BJ (cell line): ENCODE data around the gene ZNF484. TPM values are rescaled to one million over a fixed set of nuclear protein-coding genes. Genes with fewer than 3 reads are reported as not detected.
"Not testable (repeated sequence)": the region's sequence is repeated elsewhere in the genome, so short reads cannot be mapped to it uniquely, and the experiment has no call there.

Experiments used
- CTCF ChIA-PET: fragments of 350-600 bp; formaldehyde crosslinking; extraction: SDS; loops from one replicate; lab custom pipeline; 2021; ENCODE audit warnings: antibody characterized with exemption, inconsistent platforms; lab: Yijun Ruan, JAX
- POLR2A ChIA-PET: fragments of 300-600 bp; sonication (Branson Sonifier 250); formaldehyde crosslinking; extraction: SDS; loops from one replicate; lab custom pipeline; 2021; ENCODE audit warnings: antibody characterized with exemption; lab: Charles Lee
- DNase-seq: peaks from one replicate; pipeline ENCODE4 v3.0.0-alpha.2; 2011; ENCODE audit warnings: low read depth
- H3K27me3 ChIP-seq: 2 replicates; pipeline ENCODE4 v1.6.0; 2011; ENCODE audit warnings: low read length; ENCODE audit not compliant: control insufficient read depth, insufficient read depth
- H3K36me3 ChIP-seq: 2 replicates; pipeline ENCODE4 v1.5.1; 2011; ENCODE audit warnings: low read length; ENCODE audit not compliant: control insufficient read depth, insufficient read depth
- H3K4me3 ChIP-seq: 2 replicates; pipeline ENCODE4 v1.5.1; 2011; ENCODE audit warnings: low read depth, mild to moderate bottlenecking, control low read depth, low read length
- CTCF ChIP-seq: IDR thresholded peaks from 2 replicates; pipeline ENCODE4 v1.5.1; 2011; ENCODE audit warnings: low read depth, mild to moderate bottlenecking, control low read depth, inconsistent platforms, low read length, moderate library complexity; ENCODE audit not compliant: insufficient read depth
- polyA minus RNA-seq: library from RNA; depleted of rRNA, polyadenylated mRNA; stranded (reverse); fragments of >200 nt; gene quantifications from 2 replicates; pipeline ENCODE4 v1.2.3, GENCODE V29; 2011; rRNA and poly(A)+ RNA removed
- polyA plus RNA-seq: library from polyadenylated mRNA; depleted of rRNA; stranded (reverse); fragments of >200 nt; gene quantifications from 2 replicates; pipeline ENCODE4 v1.2.3, GENCODE V29; 2011; rRNA removed

The ZNF484 gene
- polyA plus RNA-seq (1.4 and 3.1 TPM in 2 replicates), polyA minus RNA-seq (4.6 and 5.0 TPM in 2 replicates)

GRCh38 chr9:92877531-92878430 is at the start of gene ZNF484:
Gene ZNF484 (minus strand): TSS chr9:92878038. CDS start chr9:92875029, 3,009 bp downstream.
- DNase-seq, result peak; percentile 78
- ChIA-PET POLR2A (no interaction called here), CTCF (interaction anchor here (0.6 kb wide), 1 partner anchor 34 kb away, joined by 3 read pairs; no protein-coding TSS in a partner anchor)
- H3K36me3 ChIP-seq, result no peaks in the 10 kb centered on the region
- H3K27me3 ChIP-seq, result no peaks in the 10 kb centered on the region
- H3K4me3 ChIP-seq, result peak within 1 kb of the TSS; percentile 58
- TF ChIP-seq CTCF, result no peak

GRCh38 chr9:92920437-92920836 is 42.6 kb upstream of the ZNF484 start:
- ChIA-PET POLR2A (no interaction called here), CTCF (no interaction called here)
- Histone ChIP-seq H3K4me3 (no peak overlapping the region), H3K27me3 (no peaks in the 10 kb centered on the region), H3K36me3 (no peaks in the 10 kb centered on the region)
- TF ChIP-seq CTCF, result no peak
- DNase-seq, result no peak

GRCh38 chr9:92917176-92917800 is 39.5 kb upstream of the ZNF484 start:
- Histone ChIP-seq H3K27me3 (no peaks in the 10 kb centered on the region), H3K36me3 (no peaks in the 10 kb centered on the region), H3K4me3 (no peak overlapping the region)
- DNase-seq, result no peak
- ChIA-PET POLR2A (no interaction called here), CTCF (interaction anchor here (1.7 kb wide), 1 partner anchor 10 kb away, joined by 3 read pairs; no protein-coding TSS in a partner anchor)
- TF ChIP-seq CTCF, result no peak

DNA sequence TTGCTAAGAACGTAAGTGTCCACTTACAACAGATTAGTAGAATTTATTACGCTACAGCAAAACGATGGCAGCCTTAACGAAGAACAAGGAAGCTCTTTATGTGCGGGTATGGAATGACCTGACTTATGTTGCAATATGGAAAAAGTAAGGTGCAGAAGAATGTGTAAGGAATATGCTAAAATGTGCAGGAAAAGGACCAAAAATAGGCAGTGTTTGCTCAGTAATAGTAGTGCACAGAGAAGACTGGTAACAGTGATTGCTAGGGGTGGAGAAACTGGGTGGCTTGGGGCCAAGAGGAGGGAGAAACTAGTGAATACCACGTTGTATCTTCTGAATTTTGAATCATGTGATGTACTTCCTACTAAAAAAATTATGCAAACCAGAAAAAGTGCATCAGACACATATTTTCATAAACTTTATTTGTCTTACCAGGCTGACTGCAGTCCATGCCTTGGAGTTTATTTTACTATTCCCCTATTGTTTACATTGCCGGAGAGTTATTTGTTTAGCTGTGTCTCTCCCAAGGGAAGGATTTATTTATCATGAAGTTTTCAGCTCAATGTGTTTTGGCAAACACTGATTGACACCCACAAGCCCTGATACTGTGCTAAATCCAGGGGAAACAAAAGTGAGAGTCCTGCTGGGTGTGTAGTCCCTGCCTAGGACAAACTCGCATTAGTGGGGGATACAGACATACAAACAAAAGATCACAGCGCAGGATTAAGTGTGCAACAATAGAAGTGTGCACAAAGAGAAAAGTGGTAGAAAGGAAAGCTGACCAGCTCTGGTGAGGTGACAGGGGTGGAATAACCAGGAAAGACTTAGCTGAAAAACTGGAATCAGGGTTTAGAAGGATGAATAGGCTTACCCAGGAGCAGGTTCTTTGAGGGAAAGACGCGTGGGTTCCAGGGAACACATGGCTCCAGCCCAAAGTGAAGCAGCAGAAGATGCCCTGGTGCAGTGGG is 34.0 kb upstream of the ZNF484 start:
- Histone ChIP-seq H3K36me3 (no peaks in the 10 kb centered on the region), H3K27me3 (no peaks in the 10 kb centered on the region), H3K4me3 (no peak overlapping the region)
- POLR2A ChIA-PET, result no interaction called here
- CTCF ChIA-PET, result interaction anchor here (0.7 kb wide), 1 partner anchor 33 kb away, joined by 3 read pairs; no protein-coding TSS in a partner anchor
- TF ChIP-seq CTCF, result no peak
- DNase-seq, result no peak

DNA sequence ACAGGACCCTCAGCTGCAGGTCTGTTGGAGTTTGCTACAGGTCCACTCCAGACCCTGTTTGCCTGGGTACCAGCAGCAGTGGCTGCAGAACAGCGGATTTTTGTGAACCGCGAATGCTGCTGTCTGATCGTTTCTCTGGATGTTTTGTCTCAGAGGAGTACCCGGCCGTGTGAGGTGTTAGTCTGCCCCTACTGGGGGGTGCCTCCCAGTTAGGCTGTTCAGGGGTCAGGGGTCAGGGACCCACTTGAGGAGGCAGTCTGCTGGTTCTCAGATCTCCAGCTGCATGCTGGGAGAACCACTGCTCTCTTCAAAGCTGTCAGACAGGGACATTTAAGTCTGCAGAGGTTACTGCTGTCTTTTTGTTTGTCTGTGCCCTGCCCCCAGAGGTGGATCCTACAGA is 27.3 kb upstream of the ZNF484 start:
- H3K27me3 ChIP-seq, H3K36me3 ChIP-seq, CTCF ChIA-PET, POLR2A ChIA-PET, DNase-seq, H3K4me3 ChIP-seq: not testable (repeated sequence)
